Measurements from ENCODE around the gene C2orf92.

C2orf92 gene

DNA sequence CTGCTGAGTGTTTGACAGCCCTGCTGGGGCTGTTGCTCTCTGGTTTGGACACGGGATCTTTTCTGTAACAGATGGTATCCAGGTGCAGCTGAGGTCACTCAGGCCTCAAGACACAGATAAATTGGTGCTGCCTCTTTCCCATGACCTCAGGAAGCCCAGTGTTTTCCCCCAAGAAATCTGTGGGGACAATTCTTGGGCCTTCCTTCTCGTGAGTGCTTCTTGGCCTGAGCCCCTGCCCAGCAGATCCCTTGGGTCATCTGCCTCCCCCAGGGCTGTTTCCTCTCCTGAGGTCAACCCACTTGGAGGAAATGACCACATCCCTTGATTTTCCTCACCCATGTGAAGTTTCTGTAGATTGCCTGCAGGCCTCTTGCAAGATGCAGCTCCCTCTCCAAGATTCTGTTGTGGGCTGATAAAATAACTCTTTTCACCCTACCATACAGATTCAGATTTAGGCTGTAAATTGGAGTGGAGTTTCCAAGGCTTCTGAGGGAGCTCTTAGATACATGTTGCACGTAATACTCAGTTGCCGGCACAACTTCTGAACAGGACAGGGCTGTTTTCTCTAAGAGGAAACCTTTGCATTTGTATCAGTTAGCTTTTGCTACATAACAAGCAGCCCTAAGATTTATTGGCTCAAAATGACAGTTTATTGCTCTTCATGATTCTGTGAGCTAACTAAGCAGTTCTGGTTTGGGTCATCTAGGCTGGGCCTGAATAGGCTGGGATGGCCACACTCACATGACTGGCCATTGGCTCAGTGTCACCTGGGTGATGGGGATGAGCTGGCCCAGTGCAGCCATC, 57.0 kb downstream of the C2orf92 start:
- DNase-seq (ENCODE audit: low read depth): no peak
- H3K4me3 ChIP-seq (ENCODE audit: low read length): no peak overlapping the region
- TF ChIP-seq, protein P1, sequence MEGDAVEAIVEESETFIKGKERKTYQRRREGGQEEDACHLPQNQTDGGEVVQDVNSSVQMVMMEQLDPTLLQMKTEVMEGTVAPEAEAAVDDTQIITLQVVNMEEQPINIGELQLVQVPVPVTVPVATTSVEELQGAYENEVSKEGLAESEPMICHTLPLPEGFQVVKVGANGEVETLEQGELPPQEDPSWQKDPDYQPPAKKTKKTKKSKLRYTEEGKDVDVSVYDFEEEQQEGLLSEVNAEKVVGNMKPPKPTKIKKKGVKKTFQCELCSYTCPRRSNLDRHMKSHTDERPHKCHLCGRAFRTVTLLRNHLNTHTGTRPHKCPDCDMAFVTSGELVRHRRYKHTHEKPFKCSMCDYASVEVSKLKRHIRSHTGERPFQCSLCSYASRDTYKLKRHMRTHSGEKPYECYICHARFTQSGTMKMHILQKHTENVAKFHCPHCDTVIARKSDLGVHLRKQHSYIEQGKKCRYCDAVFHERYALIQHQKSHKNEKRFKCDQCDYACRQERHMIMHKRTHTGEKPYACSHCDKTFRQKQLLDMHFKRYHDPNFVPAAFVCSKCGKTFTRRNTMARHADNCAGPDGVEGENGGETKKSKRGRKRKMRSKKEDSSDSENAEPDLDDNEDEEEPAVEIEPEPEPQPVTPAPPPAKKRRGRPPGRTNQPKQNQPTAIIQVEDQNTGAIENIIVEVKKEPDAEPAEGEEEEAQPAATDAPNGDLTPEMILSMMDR (conservative IDR thresholded peaks at IDR 0.05; ENCODE audit: low read depth, low read length): no peak

DNA sequence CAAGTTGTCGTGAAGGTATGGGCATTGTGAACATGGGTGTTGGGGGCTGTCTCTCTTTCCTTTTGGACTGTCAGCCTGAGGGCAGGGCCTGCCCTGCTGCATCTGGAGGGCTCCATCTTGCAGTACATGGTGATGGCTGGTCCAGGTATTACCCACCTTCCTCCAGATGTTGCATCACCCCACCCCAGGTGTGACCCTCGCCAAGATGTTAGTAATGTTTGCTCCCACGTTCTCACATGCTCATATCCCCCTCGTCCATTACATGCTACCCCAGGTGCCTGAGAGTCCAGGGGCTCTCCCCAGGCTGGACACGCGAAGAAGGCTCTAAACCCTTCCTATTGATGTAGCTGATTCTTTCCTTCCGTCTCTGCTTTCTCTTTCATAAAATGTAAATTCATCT, 57.8 kb downstream of the C2orf92 start:
- DNase-seq (ENCODE audit: low read depth): no peak
- TF ChIP-seq, protein P1 (conservative IDR thresholded peaks at IDR 0.05; ENCODE audit: low read depth, low read length): no peak
- H3K4me3 ChIP-seq (ENCODE audit: low read length): no peak overlapping the region

DNA sequence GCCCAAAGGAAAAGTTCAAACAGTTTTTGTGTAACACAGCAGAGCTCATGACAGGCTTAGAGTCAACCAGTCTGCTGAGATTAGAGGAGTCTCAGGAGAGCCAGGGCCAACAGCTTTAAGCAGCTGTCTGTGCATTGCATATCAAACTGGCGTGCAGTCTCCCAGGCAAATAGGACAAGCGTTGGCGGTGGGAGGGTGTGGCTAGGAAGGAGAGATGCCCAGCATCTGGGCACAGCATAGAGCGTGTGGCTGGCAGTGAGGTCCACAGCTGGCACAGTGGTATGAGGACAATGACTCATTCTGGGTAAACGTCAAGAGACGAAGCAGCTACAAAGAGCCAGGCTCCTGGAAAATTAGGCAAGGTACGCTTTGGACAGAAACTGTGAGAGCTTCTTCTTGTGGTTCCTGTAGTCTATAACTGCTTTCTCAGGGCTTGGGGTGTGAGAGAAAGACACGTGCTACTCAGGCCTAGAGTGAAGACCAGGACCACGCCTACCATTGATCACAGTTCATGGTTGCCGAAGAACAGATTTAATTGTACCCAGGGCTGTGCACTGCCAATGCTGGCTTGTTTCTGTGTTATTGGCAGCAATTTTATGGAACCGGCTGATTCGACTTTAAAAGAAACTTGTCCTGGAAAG, 58.7 kb downstream of the C2orf92 start:
- no peak overlapping the region for H3K4me3 ChIP-seq (ENCODE audit: low read length)
- DNase-seq (ENCODE audit: low read depth): no peak
- TF ChIP-seq, protein P1 (conservative IDR thresholded peaks at IDR 0.05; ENCODE audit: low read depth, low read length): no peak

- TF ChIP-seq, protein P1 (conservative IDR thresholded peaks at IDR 0.05; ENCODE audit: low read depth, low read length): no peak
- no peak overlapping the region for H3K4me3 ChIP-seq (ENCODE audit: low read length)
- no peak for DNase-seq (ENCODE audit: low read depth)
Observed at GRCh38 chr2:97730245-97730644, 60.7 kb downstream of the C2orf92 start.

- DNase-seq (ENCODE audit: low read depth): no peak
- no peak overlapping the region for H3K4me3 ChIP-seq (ENCODE audit: low read length)
- TF ChIP-seq, protein P1 (conservative IDR thresholded peaks at IDR 0.05; ENCODE audit: low read depth, low read length): no peak
Observed at GRCh38 chr2:97731274-97732020, 61.9 kb downstream of the C2orf92 start.

DNA sequence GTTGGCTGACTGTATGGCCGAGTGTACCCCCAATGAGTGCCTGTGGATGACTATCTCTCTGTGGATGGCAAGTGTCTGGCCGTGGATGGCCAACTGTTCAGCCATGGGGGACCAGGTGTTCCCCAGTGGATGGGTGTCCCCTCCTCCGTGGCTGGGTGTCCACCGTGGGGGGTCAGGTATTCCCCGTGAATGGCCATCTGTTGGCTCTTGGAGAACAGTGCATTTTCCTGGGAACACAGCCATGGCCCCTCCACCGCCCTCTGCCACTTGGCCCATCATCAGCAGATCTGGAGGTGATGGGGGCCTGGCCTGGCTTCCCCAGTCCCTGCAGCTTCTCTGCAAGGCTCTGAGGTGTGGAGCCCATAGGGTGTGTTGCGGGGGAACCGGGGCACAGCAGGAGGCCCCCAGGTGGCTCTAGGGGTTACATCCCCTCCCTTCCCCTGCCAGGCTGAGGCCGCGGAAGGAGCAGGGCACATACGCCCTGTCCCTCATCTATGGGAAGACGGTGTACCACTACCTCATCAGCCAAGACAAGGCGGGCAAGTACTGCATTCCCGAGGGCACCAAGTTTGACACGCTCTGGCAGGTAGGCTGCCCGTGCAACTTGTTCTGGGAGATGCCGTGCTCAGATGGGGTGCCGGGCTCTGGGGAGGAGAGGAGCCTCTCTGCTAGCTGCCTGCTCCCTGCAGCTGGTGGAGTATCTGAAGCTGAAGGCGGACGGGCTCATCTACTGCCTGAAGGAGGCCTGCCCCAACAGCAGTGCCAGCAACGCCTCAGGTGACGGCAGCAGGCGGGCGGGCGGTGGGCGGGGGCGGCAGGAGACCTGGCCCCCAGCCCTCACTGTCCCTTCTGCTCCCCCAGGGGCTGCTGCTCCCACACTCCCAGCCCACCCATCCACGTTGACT, 63.2 kb downstream of the C2orf92 start:
- H3K4me3 ChIP-seq (ENCODE audit: low read length): no peak overlapping the region
- TF ChIP-seq, protein P1 (conservative IDR thresholded peaks at IDR 0.05; ENCODE audit: low read depth, low read length): no peak
- DNase-seq (ENCODE audit: low read depth): no peak
